SK-N-SH (cell line): Measurements from ENCODE around the gene RARA. TPM values are rescaled to one million over a fixed set of nuclear protein-coding genes. Genes with fewer than 3 reads are reported as not detected.

Source experiments
- CTCF ChIA-PET: fragments of 300-600, 350-600 bp; formaldehyde crosslinking; extraction: SDS; loops from one replicate; lab custom pipeline; 2021; lab: Yijun Ruan, JAX
- POLR2A ChIA-PET: fragments of 350-600 bp; sonication (Branson Sonifier 250); formaldehyde crosslinking; extraction: SDS; loops from one replicate; lab custom pipeline; 2020; ENCODE audit warnings: antibody characterized with exemption, inconsistent platforms; lab: Yijun Ruan, JAX
- DNase-seq: peaks from one replicate; pipeline ENCODE4 v3.0.0; 2012
- H2AFZ ChIP-seq: fragments of 200-600 bp; sonication (generic); 2 replicates; pipeline ENCODE4 v1.8.1; 2016; ENCODE audit warnings: antibody characterized with exemption, mild to moderate bottlenecking, low read depth
- H3F3A ChIP-seq: fragments of 200-600 bp; sonication (generic); replicated peaks from 2 replicates; pipeline ENCODE3; 2016; ENCODE audit warnings: antibody characterized with exemption, mild to moderate bottlenecking; ENCODE audit not compliant: insufficient read depth
- H3K27ac ChIP-seq, 2 experiments: fragments of 200-500 bp in 1 of 2; fragments of 200-600 bp in 1 of 2; sonication (Bioruptor generic) in 1 of 2; sonication (generic), shearing (Covaris generic) in 1 of 2; 2 replicates each; pipeline versions ENCODE4 v1.5.1 to v1.6.1; 2014 to 2016; ENCODE audit warnings: low read depth in 2 of 2, inconsistent platforms in 1 of 2, low read length in 1 of 2, mild to moderate bottlenecking in 1 of 2, mixed read lengths in 1 of 2
- H3K27me3 ChIP-seq: fragments of 200-600 bp; sonication (generic), shearing (Covaris generic); 2 replicates; pipeline ENCODE4 v1.6.1; 2016; ENCODE audit warnings: mixed run types; ENCODE audit not compliant: insufficient read depth
- H3K36me3 ChIP-seq, 2 experiments: fragments of 200-500 bp in 1 of 2; fragments of 200-600 bp in 1 of 2; sonication (Bioruptor generic) in 1 of 2; sonication (generic) in 1 of 2; replicated peaks in 1 of 2; 2 replicates each; pipeline versions ENCODE3 to v1.5.1; 2014 to 2016; ENCODE audit warnings: low read length in 1 of 2, mild to moderate bottlenecking in 1 of 2; ENCODE audit not compliant: insufficient read depth in 2 of 2, control insufficient read depth in 1 of 2
- H3K4me1 ChIP-seq, 2 experiments: fragments of 200-500 bp in 1 of 2; fragments of 200-600 bp in 1 of 2; sonication (Bioruptor generic) in 1 of 2; sonication (generic), shearing (Covaris generic) in 1 of 2; 2 replicates each; pipeline versions ENCODE4 v1.5.1 to v1.6.1; 2014 to 2016; ENCODE audit warnings: low read depth in 1 of 2, low read length in 1 of 2, mixed run types in 1 of 2; ENCODE audit not compliant: insufficient read depth in 2 of 2, control insufficient read depth in 1 of 2
- H3K4me2 ChIP-seq: fragments of 200-600 bp; sonication (generic), shearing (Covaris generic); 2 replicates; pipeline ENCODE4 v1.6.1; 2017; ENCODE audit warnings: mixed run types
- H3K4me3 ChIP-seq, 2 experiments: fragments of 200-500 bp in 1 of 2; fragments of 200-600 bp in 1 of 2; sonication (Bioruptor generic) in 1 of 2; sonication (generic), shearing (Covaris generic) in 1 of 2; 2 replicates each; pipeline versions ENCODE4 v1.5.1 to v1.8.1; 2014 to 2016; ENCODE audit warnings: low read depth in 2 of 2, inconsistent platforms in 1 of 2, low read length in 1 of 2, mild to moderate bottlenecking in 1 of 2, mixed read lengths in 1 of 2, moderate library complexity in 1 of 2
- H3K79me2 ChIP-seq: fragments of 200-600 bp; sonication (generic); 2 replicates; pipeline ENCODE4 v1.8.1; 2017; ENCODE audit warnings: mild to moderate bottlenecking; ENCODE audit not compliant: insufficient read depth
- H3K9ac ChIP-seq: fragments of 200-600 bp; sonication (generic); 2 replicates; pipeline ENCODE4 v1.6.1; 2017; ENCODE audit warnings: mixed run types
- H3K9me2 ChIP-seq: fragments of 200-600 bp; sonication (generic); 2 replicates; pipeline ENCODE4 v1.6.1; 2017; ENCODE audit warnings: mixed run types
- H3K9me3 ChIP-seq: fragments of 200-600 bp; sonication (generic); 2 replicates; pipeline ENCODE4 v1.6.1; 2017; ENCODE audit warnings: mixed run types, mild to moderate bottlenecking, moderate library complexity
- H4K20me1 ChIP-seq: fragments of 200-600 bp; sonication (generic); 2 replicates; pipeline ENCODE4 v1.6.1; 2017; ENCODE audit warnings: mild to moderate bottlenecking, mixed run types; ENCODE audit not compliant: insufficient read depth
- ELF1 ChIP-seq: IDR thresholded peaks from 2 replicates; pipeline ENCODE4 v1.4.0; 2012
- EZH2phosphoT487 ChIP-seq: fragments of 200-600 bp; sonication (generic); IDR thresholded peaks from 2 replicates; pipeline ENCODE4 v1.6.1; 2017; ENCODE audit warnings: low read depth, mixed run types, mild to moderate bottlenecking, antibody characterized with exemption, moderate library complexity, borderline replicate concordance
- FOSL2 ChIP-seq: IDR thresholded peaks from 2 replicates; pipeline ENCODE4 v1.4.0; 2012; ENCODE audit warnings: low read depth, mild to moderate bottlenecking, moderate library complexity, borderline replicate concordance
- FOXM1 ChIP-seq: IDR thresholded peaks from 2 replicates; pipeline ENCODE4 v1.4.0; 2012; ENCODE audit warnings: low read depth, mild to moderate bottlenecking
- GABPA ChIP-seq: IDR thresholded peaks from 2 replicates; pipeline ENCODE4 v1.4.0; 2012; ENCODE audit warnings: low read depth, mild to moderate bottlenecking
- GATA2 ChIP-seq: sonication (generic); formaldehyde crosslinking; IDR thresholded peaks from 2 replicates; pipeline ENCODE4 v1.5.0; 2020; ENCODE audit warnings: mild to moderate bottlenecking, missing genetic modification reagents
- JUND ChIP-seq: IDR thresholded peaks from 2 replicates; pipeline ENCODE4 v1.4.0; 2012
- MEF2A ChIP-seq: IDR thresholded peaks from 2 replicates; pipeline ENCODE4 v1.4.0; 2012; ENCODE audit warnings: low read depth, borderline replicate concordance
- MXI1 ChIP-seq: IDR thresholded peaks from 2 replicates; pipeline ENCODE4 v1.6.1; 2012; ENCODE audit warnings: mild to moderate bottlenecking, low read depth, low read length, improper control_type of control experiment
- NFIC ChIP-seq: IDR thresholded peaks from 2 replicates; pipeline ENCODE4 v1.4.0; 2012; ENCODE audit warnings: borderline replicate concordance
- PBX3 ChIP-seq: IDR thresholded peaks from 2 replicates; pipeline ENCODE4; 2012
- POLR2AphosphoS5 ChIP-seq: IDR thresholded peaks from 2 replicates; pipeline ENCODE4 v1.6.1; 2012; ENCODE audit warnings: low read depth, low read length
- RAD21 ChIP-seq: IDR thresholded peaks from 2 replicates; pipeline ENCODE4 v1.6.1; 2012; ENCODE audit warnings: mild to moderate bottlenecking, low read length
- RCOR1 ChIP-seq: fragments of 150-350 bp; IDR thresholded peaks from 2 replicates; pipeline ENCODE4 v1.6.1; 2017; ENCODE audit warnings: antibody characterized with exemption, low read length
- REST ChIP-seq: IDR thresholded peaks from 2 replicates; pipeline ENCODE4 v1.6.1; 2012; ENCODE audit warnings: mild to moderate bottlenecking, low read depth, low read length, moderate library complexity
- SIN3A ChIP-seq: IDR thresholded peaks from 2 replicates; pipeline ENCODE4 v1.6.1; 2012; ENCODE audit warnings: low read depth, mild to moderate bottlenecking, low read length, moderate library complexity, borderline replicate concordance
- SMC3 ChIP-seq: IDR thresholded peaks from 2 replicates; pipeline ENCODE4 v1.6.1; 2012; ENCODE audit warnings: low read depth, low read length, improper control_type of control experiment
- TAF1 ChIP-seq: IDR thresholded peaks from 2 replicates; pipeline ENCODE4 v1.6.1; 2012; ENCODE audit warnings: low read depth, mild to moderate bottlenecking, low read length, moderate library complexity, borderline replicate concordance
- TCF12 ChIP-seq: IDR thresholded peaks from 2 replicates; pipeline ENCODE4 v1.4.0; 2012
- TEAD4 ChIP-seq: IDR thresholded peaks from 2 replicates; pipeline ENCODE4 v1.4.0; 2012; ENCODE audit warnings: mild to moderate bottlenecking, borderline replicate concordance; ENCODE audit not compliant: insufficient read depth
- USF2 ChIP-seq: fragments of 150-350 bp; IDR thresholded peaks from 2 replicates; pipeline ENCODE4 v1.6.1; 2017; ENCODE audit warnings: antibody characterized with exemption, low read length, low read depth, borderline replicate concordance
- YY1 ChIP-seq: IDR thresholded peaks from 2 replicates; pipeline ENCODE4 v1.4.0; 2012; ENCODE audit warnings: low read depth, mild to moderate bottlenecking
- ZBTB33 ChIP-seq: IDR thresholded peaks from 2 replicates; pipeline ENCODE4 v1.4.0; 2012; ENCODE audit warnings: low read depth, borderline replicate concordance
- WGBS: methylation state at CpG from one replicate; pipeline ENCODE4 v1.1.6; 2017; ENCODE audit warnings: low lambda C conversion rate; 5-methylcytosine and 5-hydroxymethylcytosine counted together
- polyA plus RNA-seq, 3 experiments: library from polyadenylated mRNA; depleted of rRNA; stranded (reverse); fragments of >200 nt; gene quantifications; 2 replicates each; pipeline ENCODE4 v1.2.3, GENCODE V29; 2012
- TF ChIP-seq, protein P1 (sequence below): IDR thresholded peaks from 2 replicates; pipeline ENCODE4 v1.4.0; 2012; ENCODE audit warnings: low read depth

The RARA gene
- polyA plus RNA-seq, 1 of the 3 experiments (the other 2 are of a cell fraction): 13.3 TPM

- TF ChIP-seq MXI1 (no peak), RCOR1 (no peak)
Observed at GRCh38 chr17:40311575-40311974, 2.6 kb downstream of the RARA start (continued).

- no peaks in the 10 kb centered on the region for H3K27me3 ChIP-seq
- peak overlapping the region; percentile 81 for H3K4me2 ChIP-seq
- no peaks in the 10 kb centered on the region for H3K9me2 ChIP-seq
- ChIA-PET CTCF (interaction anchor here (36.0 to 57.6 kb wide), 2 partner anchors 7 to 26 kb away, joined by 1706 read pairs; partner anchors contain the start of genes CDC6, GJD3 and RARA), POLR2A (interaction anchor here (1.3 to 3.9 kb wide), 3 partner anchors 14 to 42 kb away, joined by 4 to 27 read pairs (median 6); no protein-coding TSS in a partner anchor)
- H4K20me1 ChIP-seq: no peaks in the 10 kb centered on the region
- peak; percentile 45 for DNase-seq
- H3K9ac ChIP-seq: peak overlapping the region; percentile 58
- H3K36me3 ChIP-seq: no peaks in the 10 kb centered on the region
- H3K27ac ChIP-seq: peak overlapping the region; percentile 95 to 99
- no peak overlapping the region for H2AFZ ChIP-seq
- peak overlapping the region in 1 of 2 experiments; percentile 69; a peak in 1 of 4 replicates for H3K4me3 ChIP-seq
- peaks cover 32% of the 10 kb centered on the region; the same call in 1 of the 2 replicates for H3K79me2 ChIP-seq
- 34% methylated on average over 7 of the region's 7 CpGs for WGBS
- peaks cover 61% of the 10 kb centered on the region for H3F3A ChIP-seq
- no peaks in the 10 kb centered on the region for H3K9me3 ChIP-seq
- H3K4me1 ChIP-seq: peaks cover 72 to 91% of the 10 kb centered on the region in 2 experiments
- TF ChIP-seq TCF12 (peak; percentile 85), RCOR1 (no peak), POLR2AphosphoS5 (peak; percentile 46; the same call in 1 of the 2 replicates), SMC3 (no peak), MXI1 (no peak), MEF2A (peak; percentile 83; the same call in 1 of the 2 replicates), PBX3 (peak; percentile 58), RAD21 (no peak), NFIC (peak; percentile 78), ZBTB33 (no peak), GABPA (no peak), JUND (0 out of 2 replicates have a peak, but pooled peaks have one; percentile 8), GATA2 (CRISPR knock-in tag) (no peak), TAF1 (no peak), YY1 (no peak), TEAD4 (peak; percentile 50; the same call in 1 of the 2 replicates), ELF1 (no peak), FOXM1 (0 out of 2 replicates have a peak, but pooled peaks have one; percentile 33), USF2 (no peak), FOSL2 (no peak), SIN3A (no peak), EZH2phosphoT487 (no peak), REST (peak; percentile 41; the same call in 1 of the 2 replicates)
- TF ChIP-seq, protein P1, sequence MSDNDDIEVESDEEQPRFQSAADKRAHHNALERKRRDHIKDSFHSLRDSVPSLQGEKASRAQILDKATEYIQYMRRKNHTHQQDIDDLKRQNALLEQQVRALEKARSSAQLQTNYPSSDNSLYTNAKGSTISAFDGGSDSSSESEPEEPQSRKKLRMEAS: peak; percentile 46; the same call in 1 of the 2 replicates
Observed at GRCh38 chr17:40312131-40312731, 3.3 kb downstream of the RARA start.
